ENCODE results near the gene MTX1.
"Not testable (repeated sequence)": the region's sequence is repeated elsewhere in the genome, so short reads cannot be mapped to it uniquely, and the experiment has no call there.

Gene MTX1

GRCh38 chr1:155186794-155187455 is 21.6 kb upstream of the MTX1 start:
- no peak for DNase-seq (ENCODE audit: low read depth in 1 of 2, low spot score in 1 of 2)
- TF ChIP-seq, protein P1, sequence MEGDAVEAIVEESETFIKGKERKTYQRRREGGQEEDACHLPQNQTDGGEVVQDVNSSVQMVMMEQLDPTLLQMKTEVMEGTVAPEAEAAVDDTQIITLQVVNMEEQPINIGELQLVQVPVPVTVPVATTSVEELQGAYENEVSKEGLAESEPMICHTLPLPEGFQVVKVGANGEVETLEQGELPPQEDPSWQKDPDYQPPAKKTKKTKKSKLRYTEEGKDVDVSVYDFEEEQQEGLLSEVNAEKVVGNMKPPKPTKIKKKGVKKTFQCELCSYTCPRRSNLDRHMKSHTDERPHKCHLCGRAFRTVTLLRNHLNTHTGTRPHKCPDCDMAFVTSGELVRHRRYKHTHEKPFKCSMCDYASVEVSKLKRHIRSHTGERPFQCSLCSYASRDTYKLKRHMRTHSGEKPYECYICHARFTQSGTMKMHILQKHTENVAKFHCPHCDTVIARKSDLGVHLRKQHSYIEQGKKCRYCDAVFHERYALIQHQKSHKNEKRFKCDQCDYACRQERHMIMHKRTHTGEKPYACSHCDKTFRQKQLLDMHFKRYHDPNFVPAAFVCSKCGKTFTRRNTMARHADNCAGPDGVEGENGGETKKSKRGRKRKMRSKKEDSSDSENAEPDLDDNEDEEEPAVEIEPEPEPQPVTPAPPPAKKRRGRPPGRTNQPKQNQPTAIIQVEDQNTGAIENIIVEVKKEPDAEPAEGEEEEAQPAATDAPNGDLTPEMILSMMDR (IDR thresholded peaks at IDR 0.05; ENCODE audit: insufficient read depth, low read length) = no peak
- TF ChIP-seq, protein P2, sequence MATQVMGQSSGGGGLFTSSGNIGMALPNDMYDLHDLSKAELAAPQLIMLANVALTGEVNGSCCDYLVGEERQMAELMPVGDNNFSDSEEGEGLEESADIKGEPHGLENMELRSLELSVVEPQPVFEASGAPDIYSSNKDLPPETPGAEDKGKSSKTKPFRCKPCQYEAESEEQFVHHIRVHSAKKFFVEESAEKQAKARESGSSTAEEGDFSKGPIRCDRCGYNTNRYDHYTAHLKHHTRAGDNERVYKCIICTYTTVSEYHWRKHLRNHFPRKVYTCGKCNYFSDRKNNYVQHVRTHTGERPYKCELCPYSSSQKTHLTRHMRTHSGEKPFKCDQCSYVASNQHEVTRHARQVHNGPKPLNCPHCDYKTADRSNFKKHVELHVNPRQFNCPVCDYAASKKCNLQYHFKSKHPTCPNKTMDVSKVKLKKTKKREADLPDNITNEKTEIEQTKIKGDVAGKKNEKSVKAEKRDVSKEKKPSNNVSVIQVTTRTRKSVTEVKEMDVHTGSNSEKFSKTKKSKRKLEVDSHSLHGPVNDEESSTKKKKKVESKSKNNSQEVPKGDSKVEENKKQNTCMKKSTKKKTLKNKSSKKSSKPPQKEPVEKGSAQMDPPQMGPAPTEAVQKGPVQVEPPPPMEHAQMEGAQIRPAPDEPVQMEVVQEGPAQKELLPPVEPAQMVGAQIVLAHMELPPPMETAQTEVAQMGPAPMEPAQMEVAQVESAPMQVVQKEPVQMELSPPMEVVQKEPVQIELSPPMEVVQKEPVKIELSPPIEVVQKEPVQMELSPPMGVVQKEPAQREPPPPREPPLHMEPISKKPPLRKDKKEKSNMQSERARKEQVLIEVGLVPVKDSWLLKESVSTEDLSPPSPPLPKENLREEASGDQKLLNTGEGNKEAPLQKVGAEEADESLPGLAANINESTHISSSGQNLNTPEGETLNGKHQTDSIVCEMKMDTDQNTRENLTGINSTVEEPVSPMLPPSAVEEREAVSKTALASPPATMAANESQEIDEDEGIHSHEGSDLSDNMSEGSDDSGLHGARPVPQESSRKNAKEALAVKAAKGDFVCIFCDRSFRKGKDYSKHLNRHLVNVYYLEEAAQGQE (IDR thresholded peaks at IDR 0.05; ENCODE audit: insufficient replicate concordance, low read depth) = no peak
- TF ChIP-seq GABPA (IDR thresholded peaks at IDR 0.05; ENCODE audit: low read depth) = no peak
- no peak for TF ChIP-seq SPI1 (IDR thresholded peaks at IDR 0.05; ENCODE audit: borderline replicate concordance, low read depth)
- TF ChIP-seq POLR2AphosphoS5 (IDR thresholded peaks at IDR 0.05; ENCODE audit: low read depth) = no peak
- H3K27me3 ChIP-seq (ENCODE audit: insufficient read depth, poor library complexity, severe bottlenecking) = no peaks in the 10 kb centered on the region
- H3K27ac ChIP-seq (replicated peaks) = no peak overlapping the region
- H3K4me3 ChIP-seq (replicated peaks; ENCODE audit: insufficient read depth, low read length) = no peak overlapping the region

- Histone ChIP-seq H3K4me3 (replicated peaks; ENCODE audit: insufficient read depth, low read length) (no peak overlapping the region), H3K27ac (replicated peaks) (no peak overlapping the region), H3K27me3 (ENCODE audit: insufficient read depth, poor library complexity, severe bottlenecking) (no peaks in the 10 kb centered on the region)
- TF ChIP-seq, protein P2 (IDR thresholded peaks at IDR 0.05; ENCODE audit: insufficient replicate concordance, low read depth) = no peak
- no peak for TF ChIP-seq GABPA (IDR thresholded peaks at IDR 0.05; ENCODE audit: low read depth)
- no peak for TF ChIP-seq POLR2AphosphoS5 (IDR thresholded peaks at IDR 0.05; ENCODE audit: low read depth)
- TF ChIP-seq SPI1 (IDR thresholded peaks at IDR 0.05; ENCODE audit: borderline replicate concordance, low read depth) = no peak
- TF ChIP-seq, protein P1 (IDR thresholded peaks at IDR 0.05; ENCODE audit: insufficient read depth, low read length) = no peak
- DNase-seq (ENCODE audit: low read depth in 1 of 2, low spot score in 1 of 2) = no peak
These were observed 21.0 kb upstream of the MTX1 start for GRCh38 chr1:155187456-155187891.

- no peak for DNase-seq (ENCODE audit: low read depth in 1 of 2, low spot score in 1 of 2)
- Histone ChIP-seq H3K27ac (replicated peaks) (no peak overlapping the region), H3K27me3 (ENCODE audit: insufficient read depth, poor library complexity, severe bottlenecking) (no peaks in the 10 kb centered on the region), H3K4me3 (replicated peaks; ENCODE audit: insufficient read depth, low read length) (no peak overlapping the region)
- TF ChIP-seq, protein P2 (IDR thresholded peaks at IDR 0.05; ENCODE audit: insufficient replicate concordance, low read depth) = no peak
- TF ChIP-seq POLR2AphosphoS5 (IDR thresholded peaks at IDR 0.05; ENCODE audit: low read depth) = no peak
These were observed 20.2 kb upstream of the MTX1 start for GRCh38 chr1:155188268-155188667.

DNA sequence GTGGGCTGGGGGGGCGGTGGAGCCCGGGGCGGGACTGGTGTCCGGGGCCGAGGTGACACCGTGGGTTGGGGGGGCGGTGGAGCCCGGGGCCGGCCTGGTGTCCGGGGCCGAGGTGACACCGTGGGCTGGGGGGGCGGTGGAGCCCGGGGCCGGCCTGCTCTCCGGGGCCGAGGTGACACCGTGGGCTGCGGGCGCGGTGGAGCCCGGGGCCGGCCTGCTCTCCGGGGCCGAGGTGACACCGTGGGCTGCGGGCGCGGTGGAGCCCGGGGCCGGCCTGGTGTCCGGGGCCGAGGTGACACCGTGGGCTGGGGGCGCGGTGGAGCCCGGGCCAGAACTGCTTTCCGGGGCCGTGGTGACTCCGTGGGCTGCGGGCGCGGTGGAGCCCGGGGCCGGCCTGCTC is 18.6 kb upstream of the MTX1 start:
- DNase-seq (ENCODE audit: low read depth in 1 of 2, low spot score in 1 of 2); H3K27ac ChIP-seq (replicated peaks); H3K4me3 ChIP-seq (replicated peaks; ENCODE audit: insufficient read depth, low read length); H3K27me3 ChIP-seq (ENCODE audit: insufficient read depth, poor library complexity, severe bottlenecking): not testable (repeated sequence)

Data from HL-60 (cell line).